GM19324 (cell line): ENCODE measurements around the gene JPH3.
"Not testable (repeated sequence)": the region's sequence is repeated elsewhere in the genome, so short reads cannot be mapped to it uniquely, and the experiment has no call there.

ENCODE experiments used
- ATAC-seq: cut with Tn5 transposase; IDR thresholded peaks from one replicate; pipeline ENCODE4 v1.9.1; 2021; ENCODE audit warnings: mild to moderate bottlenecking, moderate library complexity; ENCODE audit not compliant: unreplicated experiment, low FRiP score

The JPH3 gene

GRCh38 chr16:87707714-87708580, 105.6 kb downstream of the JPH3 start:
- no peak for ATAC-seq

DNA sequence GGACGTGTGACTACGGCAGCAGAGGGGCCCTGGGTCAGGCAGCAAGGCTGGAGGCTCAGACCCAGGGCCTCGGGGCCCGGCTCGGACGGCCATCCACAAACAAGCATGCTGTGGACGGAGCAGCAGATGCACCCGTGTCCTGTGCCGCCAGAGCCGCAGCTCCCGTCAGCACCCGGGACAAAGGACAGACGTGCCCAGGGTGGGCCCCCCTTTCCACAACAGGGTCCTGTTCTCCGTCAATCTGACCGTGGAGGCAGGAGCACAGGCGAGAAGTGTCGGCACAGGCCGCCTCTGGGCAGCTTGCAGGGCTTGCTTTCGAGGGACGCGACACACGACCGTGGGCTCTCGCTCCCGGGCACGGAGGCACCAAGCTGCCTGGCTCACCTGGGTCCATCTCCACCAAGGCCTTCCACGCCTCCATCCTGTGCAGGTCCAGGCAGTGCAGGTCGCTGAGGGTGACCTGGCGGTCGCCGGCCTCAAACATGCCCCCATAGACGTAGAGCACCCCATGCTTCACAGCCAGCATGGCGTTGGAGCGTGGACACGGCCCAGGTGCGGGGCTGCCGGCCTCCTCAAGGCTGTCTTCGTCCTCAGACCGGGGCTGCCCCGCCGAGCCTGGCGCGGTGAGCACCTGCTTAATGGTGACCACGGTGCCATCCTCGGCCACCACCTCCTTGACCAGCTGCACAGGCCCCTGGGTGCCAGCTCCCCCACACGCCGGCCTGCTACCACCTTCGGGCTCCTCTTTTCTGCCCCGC, 106.8 kb downstream of the JPH3 start:
- ATAC-seq: no peak

DNA sequence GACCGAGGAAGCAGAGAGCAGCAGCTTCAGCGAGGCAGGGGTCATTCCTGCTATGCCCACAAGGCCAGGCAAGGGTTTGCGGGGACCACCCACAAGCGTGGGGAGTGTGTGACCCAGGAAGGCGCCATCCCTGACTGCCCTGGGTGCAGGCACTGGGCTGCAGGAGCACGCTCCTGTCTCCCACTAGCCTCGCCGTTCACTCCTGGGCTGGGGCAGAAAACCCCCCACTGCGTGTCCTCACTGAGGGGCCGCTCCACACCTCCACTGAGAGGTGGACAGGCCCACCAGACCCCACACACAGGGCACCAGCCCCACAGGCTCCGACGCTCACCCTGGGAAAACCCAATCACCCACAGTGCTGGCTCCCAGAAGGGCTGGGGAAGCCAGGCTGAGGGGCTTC, 107.4 kb downstream of the JPH3 start:
- no peak for ATAC-seq

DNA sequence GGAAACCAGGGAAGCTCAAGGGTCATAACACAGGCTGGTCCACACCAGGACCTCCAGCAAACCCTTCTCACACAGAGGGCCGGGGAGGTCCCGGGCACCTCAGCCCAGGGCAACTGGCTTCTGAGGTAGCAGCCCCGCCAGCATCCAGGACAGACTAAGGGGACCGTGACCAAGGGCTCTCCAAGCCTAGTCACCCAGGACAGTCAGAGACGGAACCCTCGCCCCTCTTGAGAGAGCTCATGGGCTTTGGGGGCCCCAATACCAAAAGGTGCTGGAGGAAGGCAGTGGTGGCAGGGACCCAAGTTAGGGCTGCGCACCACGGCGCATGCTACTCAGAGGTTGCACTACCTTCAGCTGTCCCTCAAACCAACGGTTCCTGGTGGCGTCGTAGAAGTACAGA, 108.6 kb downstream of the JPH3 start:
- no peak for ATAC-seq

DNA sequence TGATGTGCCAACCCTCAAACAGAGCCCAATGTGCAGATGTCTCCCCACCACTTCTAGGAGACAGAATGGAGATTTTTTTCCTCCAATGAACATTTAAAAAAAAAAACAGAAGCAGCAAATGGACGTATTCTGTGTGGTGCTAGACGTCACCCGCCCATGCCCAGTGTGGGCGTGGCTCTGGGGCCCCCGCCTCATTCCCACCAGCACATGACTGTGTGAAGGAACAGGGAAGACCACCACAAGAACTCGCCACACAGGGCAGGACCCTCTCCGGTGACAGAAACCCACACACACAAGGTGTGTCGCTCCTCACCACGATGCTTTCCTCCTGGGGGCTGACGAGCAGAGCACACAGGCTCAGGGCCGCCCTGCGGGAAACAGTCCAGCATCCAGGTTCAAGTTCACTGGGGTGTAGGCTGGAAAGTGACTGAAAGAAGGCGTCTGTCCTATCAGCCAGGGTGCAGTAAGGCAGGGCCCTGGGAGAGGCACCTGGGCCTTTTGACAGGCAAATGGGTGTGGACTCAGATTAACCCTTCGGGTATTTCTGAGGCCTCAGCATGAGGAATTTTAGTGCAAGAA, 110.0 kb downstream of the JPH3 start:
- ATAC-seq: no peak

- ATAC-seq: no peak
These were observed 111.3 kb downstream of the JPH3 start for GRCh38 chr16:87713451-87714229.

DNA sequence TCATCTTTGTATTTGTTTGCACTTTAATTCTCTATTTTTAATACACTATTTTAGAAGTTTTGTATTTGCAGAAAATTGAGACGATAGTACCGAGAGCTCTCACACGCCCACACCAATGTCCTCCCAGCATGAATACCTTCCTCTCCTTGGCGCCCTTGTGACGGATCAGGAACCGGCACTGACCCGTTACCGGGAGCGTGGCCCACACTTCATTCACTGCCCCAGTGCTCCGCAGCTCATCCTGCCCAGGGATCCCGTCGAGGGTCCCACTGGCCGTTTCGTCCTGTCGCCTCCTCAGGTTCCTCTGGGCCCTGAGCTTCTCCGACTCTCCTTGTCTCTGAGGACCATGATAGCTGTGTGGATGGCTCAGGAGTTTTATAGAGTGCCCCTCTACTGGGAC, 112.9 kb downstream of the JPH3 start:
- no peak for ATAC-seq

DNA sequence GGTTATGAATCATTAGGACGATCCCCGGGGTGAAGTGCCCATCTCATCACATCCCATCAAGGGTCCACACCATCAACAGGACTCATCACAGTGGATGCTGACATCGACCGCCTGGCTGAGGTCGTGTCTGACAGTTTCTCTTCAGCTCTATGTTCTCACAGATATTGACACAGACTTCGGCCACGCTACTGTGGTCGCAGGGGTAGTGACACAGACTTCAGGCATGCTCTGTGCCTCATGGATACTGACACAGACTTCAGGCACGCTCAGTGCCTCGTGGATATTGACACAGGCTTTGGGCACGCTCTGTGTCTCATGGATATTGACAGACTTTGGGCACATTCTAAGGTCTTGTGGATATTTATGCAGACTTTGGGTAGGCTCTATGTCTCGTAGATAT, 113.3 kb downstream of the JPH3 start:
- no peak for ATAC-seq

DNA sequence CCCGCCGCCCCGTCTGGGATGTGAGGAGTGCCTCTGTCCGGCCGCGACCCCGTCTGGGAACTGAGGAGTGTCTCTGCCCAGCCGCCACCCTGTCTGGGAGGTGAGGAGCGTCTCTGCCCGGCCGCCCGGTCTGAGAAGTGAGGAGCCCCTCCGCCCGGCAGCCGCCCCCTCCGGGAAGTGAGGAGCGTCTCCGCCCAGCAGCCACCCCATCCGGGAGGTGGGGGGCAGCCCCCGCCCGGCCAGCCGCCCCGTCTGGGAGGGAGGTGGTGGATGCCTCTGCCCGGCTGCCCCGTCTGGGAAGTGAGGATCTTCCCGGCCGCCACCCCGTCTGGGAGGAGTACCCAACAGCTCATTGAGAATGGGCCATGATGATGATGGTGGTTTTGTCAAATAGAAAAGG, 116.5 kb downstream of the JPH3 start:
- ATAC-seq: not testable (repeated sequence)

GRCh38 chr16:87720446-87720845, 118.1 kb downstream of the JPH3 start:
- no peak for ATAC-seq

GRCh38 chr16:87721622-87722585, 119.6 kb downstream of the JPH3 start:
- no peak for ATAC-seq

- no peak for ATAC-seq
These were observed 120.4 kb downstream of the JPH3 start for GRCh38 chr16:87722590-87723225.

GRCh38 chr16:87723226-87723623, 120.9 kb downstream of the JPH3 start:
- ATAC-seq: no peak

DNA sequence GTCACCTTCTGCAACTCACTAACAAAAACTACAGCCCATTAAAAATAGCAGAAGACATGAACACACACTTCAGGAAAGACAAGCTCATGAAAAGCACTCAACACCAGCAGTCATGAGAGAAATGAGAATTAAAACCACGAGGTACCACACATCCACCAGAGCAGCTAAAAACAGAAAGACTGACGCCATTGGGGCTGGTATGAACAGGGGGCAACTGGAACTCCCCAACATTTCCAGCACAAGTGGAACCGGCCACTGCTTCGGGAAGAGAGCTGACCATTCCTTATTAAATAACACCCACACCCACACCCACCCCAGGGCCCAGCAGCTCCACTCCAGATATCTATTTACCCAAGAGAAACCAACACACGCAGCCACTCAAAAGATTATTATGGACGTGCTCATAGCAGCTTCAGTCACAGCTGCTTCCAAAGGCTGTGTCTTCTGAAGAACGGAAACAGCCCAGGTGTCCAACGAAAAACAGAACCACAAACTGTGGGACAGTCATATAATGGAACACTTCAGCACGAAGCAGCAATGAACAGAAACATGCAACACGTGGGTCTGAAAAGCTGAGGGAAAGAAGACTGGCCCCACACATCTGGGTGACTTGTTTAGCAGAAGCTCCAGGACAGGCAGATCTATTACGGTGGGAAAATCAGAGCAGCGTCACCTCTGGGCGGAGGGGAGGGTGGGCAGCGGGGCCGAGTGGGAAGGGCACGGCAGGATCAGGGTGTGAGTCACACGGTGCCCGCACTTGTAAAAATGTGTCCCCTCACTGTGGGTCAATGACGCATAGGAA, 122.4 kb downstream of the JPH3 start:
- no peak for ATAC-seq

DNA sequence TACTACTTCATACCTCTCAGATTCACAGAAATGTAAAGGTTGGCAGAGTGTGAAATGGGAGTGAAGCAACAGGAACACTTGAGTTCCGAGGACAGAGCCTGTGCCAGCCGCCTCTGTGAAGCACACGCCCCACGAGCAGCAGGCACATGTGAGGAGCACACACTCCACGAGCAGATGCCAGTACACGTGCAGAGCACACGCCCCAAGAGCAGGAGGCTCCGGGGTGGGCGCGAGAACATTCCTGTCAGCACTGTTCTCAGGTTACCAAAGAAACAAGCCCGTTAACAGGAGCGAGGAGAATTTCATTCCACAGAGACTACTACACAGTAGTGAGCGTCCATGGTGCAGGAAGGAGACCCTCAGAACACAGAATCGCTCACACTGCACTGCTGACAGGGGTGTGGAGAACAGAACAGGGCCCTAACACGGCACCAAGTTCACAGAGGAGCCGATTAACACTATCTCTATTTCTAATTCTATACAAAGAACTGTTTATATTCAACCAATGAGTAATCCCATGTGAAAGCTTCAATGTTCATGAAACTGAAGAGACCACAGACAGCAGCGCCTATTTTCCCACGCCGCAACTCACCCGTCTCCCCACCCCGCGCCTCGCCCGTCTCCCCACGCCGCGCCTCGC, 123.4 kb downstream of the JPH3 start:
- ATAC-seq: no peak

GRCh38 chr16:87726577-87726976, 124.3 kb downstream of the JPH3 start:
- ATAC-seq: not testable (repeated sequence)

DNA sequence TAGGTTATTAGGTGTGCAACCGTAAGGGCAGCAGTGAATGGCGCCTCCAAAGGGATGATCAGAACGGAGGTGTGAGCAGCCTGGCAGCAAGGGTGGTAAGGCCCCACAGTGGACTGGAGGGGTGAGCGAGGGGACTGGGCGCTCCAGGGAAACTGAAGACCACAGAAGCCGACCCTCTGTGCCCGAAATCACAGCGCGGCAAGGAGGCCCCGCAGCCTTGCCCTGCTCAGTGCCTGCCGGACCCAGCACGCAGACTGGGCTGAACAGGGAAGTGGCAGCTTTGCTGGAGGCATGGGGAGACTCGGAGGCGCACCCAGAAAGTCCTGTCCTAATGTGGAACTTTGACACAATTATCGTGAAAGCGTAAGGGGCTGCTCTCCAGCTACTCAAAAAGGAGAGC, 125.0 kb downstream of the JPH3 start:
- no peak for ATAC-seq

DNA sequence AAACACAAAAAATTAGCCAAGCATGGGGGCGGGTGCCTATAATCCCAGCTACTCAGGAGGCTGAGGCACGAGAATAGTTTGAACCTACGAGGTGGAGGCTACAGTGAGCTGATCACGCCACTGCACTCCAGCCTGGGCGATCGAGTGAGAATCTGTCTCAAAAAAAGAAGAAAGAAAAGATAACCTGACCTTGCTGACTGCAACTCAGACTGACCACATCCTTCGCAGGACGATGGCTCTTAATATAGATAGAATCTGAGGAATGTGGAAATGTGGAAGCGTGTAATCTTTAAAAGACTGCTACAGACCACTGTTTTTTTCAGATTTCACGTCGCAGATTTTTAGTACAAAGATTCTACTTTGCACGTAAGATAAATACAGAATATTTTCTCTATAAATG, 125.7 kb downstream of the JPH3 start:
- ATAC-seq: no peak
